ENCODE results near the gene RTRAF. TPM values are rescaled to one million over a fixed set of nuclear protein-coding genes. Genes with fewer than 3 reads are reported as not detected.

Gene RTRAF
- polyA plus RNA-seq, 1 donor (not counting 4 experiments of a cell fraction or from before 2014, with no cell fraction given) = 255 TPM

DNA sequence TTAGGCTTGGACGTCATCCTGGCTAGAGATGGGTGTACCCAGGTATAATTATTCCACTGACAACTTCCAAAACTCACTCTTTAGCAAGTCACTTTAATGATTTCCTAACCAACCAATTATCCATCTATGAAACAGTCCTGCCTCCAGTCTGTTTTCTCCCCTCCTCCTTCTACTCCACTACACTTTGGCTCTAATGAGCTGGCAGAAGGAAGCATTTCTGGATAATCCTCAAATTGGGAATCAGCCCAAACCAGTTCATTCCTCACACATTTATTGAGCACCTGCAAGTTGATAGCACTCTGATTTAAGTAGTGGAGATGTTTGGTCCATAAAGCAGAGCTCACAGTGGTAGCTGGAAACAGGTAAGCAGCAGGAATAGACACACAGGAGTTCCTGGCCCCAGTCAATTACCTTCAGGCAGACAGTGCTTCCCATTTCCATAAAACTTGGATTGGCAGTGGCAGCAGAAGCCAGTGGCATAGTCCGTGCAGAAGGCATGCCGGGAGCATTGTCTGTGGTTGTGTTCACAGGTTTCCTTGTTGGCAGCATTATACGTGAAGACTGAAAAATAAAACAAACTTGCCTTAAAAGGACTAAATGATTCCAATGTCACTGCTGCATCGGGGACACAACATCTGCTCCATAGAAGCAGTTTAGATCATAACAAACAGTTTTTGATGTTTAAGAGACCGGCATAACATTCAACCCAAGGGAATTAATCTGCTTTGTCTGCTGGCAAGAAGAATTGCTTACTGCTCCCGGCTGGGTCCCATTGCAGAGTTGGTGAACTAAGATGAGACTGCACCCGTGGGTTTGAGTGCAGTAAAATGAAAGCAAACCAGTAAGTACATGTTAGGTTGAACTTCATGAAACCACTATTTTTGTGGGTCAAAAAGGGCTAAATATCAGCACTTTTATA is 53.3 kb downstream of the RTRAF start:
- H2AFZ ChIP-seq (ENCODE audit: control insufficient read depth, low read length) = no peak overlapping the region
- H3K9me3 ChIP-seq (ENCODE audit: control insufficient read depth, low read depth, low read length) = no peaks in the 10 kb centered on the region
- H3K36me3 ChIP-seq (ENCODE audit: control insufficient read depth in 2 of 2, extremely low read depth in 1 of 2, insufficient read depth in 2 of 2, low read length in 2 of 2) = no peaks in the 10 kb centered on the region
- dilution Hi-C loops (cut with MboI; ENCODE audit: extremely low pct_ligation_motif_present, low sequenced_read_pairs) = no loop called here
- H3K9me1 ChIP-seq (ENCODE audit: control insufficient read depth, extremely low read depth, insufficient read depth, low read length) = no peaks in the 10 kb centered on the region
- DNase-seq (ENCODE audit: low read depth, low spot score) (no peak), FAIRE-seq (no peak)
- H3K4me3 ChIP-seq (ENCODE audit: control insufficient read depth in 2 of 3, extremely low read depth in 1 of 3, insufficient read depth in 2 of 3, low read depth in 1 of 3, low read length in 3 of 3) = no peak overlapping the region
- no peak overlapping the region for H3K9ac ChIP-seq (ENCODE audit: control insufficient read depth, extremely low read depth, insufficient read depth, low read length)
- TF ChIP-seq, protein P1, sequence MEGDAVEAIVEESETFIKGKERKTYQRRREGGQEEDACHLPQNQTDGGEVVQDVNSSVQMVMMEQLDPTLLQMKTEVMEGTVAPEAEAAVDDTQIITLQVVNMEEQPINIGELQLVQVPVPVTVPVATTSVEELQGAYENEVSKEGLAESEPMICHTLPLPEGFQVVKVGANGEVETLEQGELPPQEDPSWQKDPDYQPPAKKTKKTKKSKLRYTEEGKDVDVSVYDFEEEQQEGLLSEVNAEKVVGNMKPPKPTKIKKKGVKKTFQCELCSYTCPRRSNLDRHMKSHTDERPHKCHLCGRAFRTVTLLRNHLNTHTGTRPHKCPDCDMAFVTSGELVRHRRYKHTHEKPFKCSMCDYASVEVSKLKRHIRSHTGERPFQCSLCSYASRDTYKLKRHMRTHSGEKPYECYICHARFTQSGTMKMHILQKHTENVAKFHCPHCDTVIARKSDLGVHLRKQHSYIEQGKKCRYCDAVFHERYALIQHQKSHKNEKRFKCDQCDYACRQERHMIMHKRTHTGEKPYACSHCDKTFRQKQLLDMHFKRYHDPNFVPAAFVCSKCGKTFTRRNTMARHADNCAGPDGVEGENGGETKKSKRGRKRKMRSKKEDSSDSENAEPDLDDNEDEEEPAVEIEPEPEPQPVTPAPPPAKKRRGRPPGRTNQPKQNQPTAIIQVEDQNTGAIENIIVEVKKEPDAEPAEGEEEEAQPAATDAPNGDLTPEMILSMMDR (optimal IDR thresholded peaks at IDR 0.05 in 1 of 3, IDR thresholded peaks at IDR 0.05 in 1 of 3, conservative IDR thresholded peaks at IDR 0.05 in 1 of 3; ENCODE audit: extremely low read depth in 1 of 3, insufficient read depth in 2 of 3, low read length in 3 of 3) = no peak
- no peak for TF ChIP-seq EZH2 (IDR thresholded peaks at IDR 0.05; ENCODE audit: low read length)
- peaks cover 3% of the 10 kb centered on the region for H3K27me3 ChIP-seq (ENCODE audit: control insufficient read depth, extremely low read depth, insufficient read depth, low read length)
- H3K79me2 ChIP-seq (ENCODE audit: control insufficient read depth, insufficient read depth, low read length) = no peaks in the 10 kb centered on the region
- no peaks in the 10 kb centered on the region for H4K20me1 ChIP-seq (ENCODE audit: control insufficient read depth, extremely low read depth, insufficient read depth, low read length)
- H3K27ac ChIP-seq (ENCODE audit: control insufficient read depth, insufficient read depth, low read length) = no peak overlapping the region
- peaks cover 6% of the 10 kb centered on the region for H3K4me1 ChIP-seq (ENCODE audit: control insufficient read depth, extremely low read depth, insufficient read depth, low read length)
- no peak overlapping the region for H3K4me2 ChIP-seq (ENCODE audit: control insufficient read depth, extremely low read depth, insufficient read depth, low read depth, low read length)

GRCh38 chr14:52043690-52044089 is 54.3 kb downstream of the RTRAF start:
- Histone ChIP-seq H2AFZ (ENCODE audit: control insufficient read depth, low read length) (no peak overlapping the region), H3K27ac (ENCODE audit: control insufficient read depth, insufficient read depth, low read length) (no peak overlapping the region), H3K4me3 (ENCODE audit: control insufficient read depth in 2 of 3, extremely low read depth in 1 of 3, insufficient read depth in 2 of 3, low read depth in 1 of 3, low read length in 3 of 3) (no peak overlapping the region), H3K79me2 (ENCODE audit: control insufficient read depth, insufficient read depth, low read length) (no peaks in the 10 kb centered on the region), H4K20me1 (ENCODE audit: control insufficient read depth, extremely low read depth, insufficient read depth, low read length) (no peaks in the 10 kb centered on the region), H3K27me3 (ENCODE audit: control insufficient read depth, extremely low read depth, insufficient read depth, low read length) (peaks cover under 1% of the 10 kb centered on the region), H3K9me1 (ENCODE audit: control insufficient read depth, extremely low read depth, insufficient read depth, low read length) (no peaks in the 10 kb centered on the region), H3K9me3 (ENCODE audit: control insufficient read depth, low read depth, low read length) (no peaks in the 10 kb centered on the region), H3K36me3 (ENCODE audit: control insufficient read depth in 2 of 2, extremely low read depth in 1 of 2, insufficient read depth in 2 of 2, low read length in 2 of 2) (no peaks in the 10 kb centered on the region), H3K4me2 (ENCODE audit: control insufficient read depth, extremely low read depth, insufficient read depth, low read depth, low read length) (no peak overlapping the region), H3K9ac (ENCODE audit: control insufficient read depth, extremely low read depth, insufficient read depth, low read length) (no peak overlapping the region), H3K4me1 (ENCODE audit: control insufficient read depth, extremely low read depth, insufficient read depth, low read length) (peaks cover 6% of the 10 kb centered on the region)
- no peak for TF ChIP-seq EZH2 (IDR thresholded peaks at IDR 0.05; ENCODE audit: low read length)
- TF ChIP-seq, protein P1 (optimal IDR thresholded peaks at IDR 0.05 in 1 of 3, IDR thresholded peaks at IDR 0.05 in 1 of 3, conservative IDR thresholded peaks at IDR 0.05 in 1 of 3; ENCODE audit: extremely low read depth in 1 of 3, insufficient read depth in 2 of 3, low read length in 3 of 3) = peak; percentile 61 to 82 (median 81)
- FAIRE-seq (no peak), DNase-seq (ENCODE audit: low read depth, low spot score) (no peak)
- dilution Hi-C loops (cut with MboI; ENCODE audit: extremely low pct_ligation_motif_present, low sequenced_read_pairs) = no loop called here
